GM12874 (cell line): ENCODE measurements around the gene MPC2.

Experiments
- CTCF ChIP-seq: IDR thresholded peaks from 2 replicates; pipeline ENCODE4 v1.5.1; 2011; ENCODE audit warnings: low read depth, mild to moderate bottlenecking, control low read depth, low read length, moderate library complexity; ENCODE audit not compliant: insufficient read depth

The MPC2 gene

GRCh38 chr1:167900907-167901306, 36.0 kb downstream of the MPC2 start:
- TF ChIP-seq CTCF = no peak

- TF ChIP-seq CTCF = no peak
Observed at GRCh38 chr1:167899253-167899681, 37.6 kb downstream of the MPC2 start.

GRCh38 chr1:167898578-167899222, 38.2 kb downstream of the MPC2 start:
- TF ChIP-seq CTCF = no peak

- no peak for TF ChIP-seq CTCF
Observed at GRCh38 chr1:167893798-167894197, 43.1 kb downstream of the MPC2 start.

- no peak for TF ChIP-seq CTCF
Observed at GRCh38 chr1:167890400-167890799, 46.5 kb downstream of the MPC2 start.

- no peak for TF ChIP-seq CTCF
Observed at GRCh38 chr1:167882376-167882775, 54.5 kb downstream of the MPC2 start.

GRCh38 chr1:167881786-167882185, 55.1 kb downstream of the MPC2 start:
- TF ChIP-seq CTCF = no peak
